GM12875 (cell line): ENCODE results near the gene TANGO6.

Experiments
- H3K4me3 ChIP-seq: one replicate; pipeline ENCODE4 v1.5.1; 2011; ENCODE audit warnings: low read depth, low read length, control low read depth
- CTCF ChIP-seq: IDR thresholded peaks from 2 replicates; pipeline ENCODE4 v1.5.1; 2011; ENCODE audit warnings: low read depth, mild to moderate bottlenecking, control low read depth, inconsistent platforms, low read length, moderate library complexity, borderline replicate concordance; ENCODE audit not compliant: insufficient read depth

TANGO6 gene

GRCh38 chr16:68909099-68909733 is 65.9 kb downstream of the TANGO6 start:
- no peak overlapping the region for H3K4me3 ChIP-seq
- no peak for TF ChIP-seq CTCF

- TF ChIP-seq CTCF = no peak
- no peak overlapping the region for H3K4me3 ChIP-seq
Measured at GRCh38 chr16:68910051-68910450, 66.7 kb downstream of the TANGO6 start.

- no peak for TF ChIP-seq CTCF
Measured at GRCh38 chr16:68915589-68915988, 72.3 kb downstream of the TANGO6 start.

GRCh38 chr16:68917541-68917940 is 74.2 kb downstream of the TANGO6 start:
- no peak for TF ChIP-seq CTCF
- no peak overlapping the region for H3K4me3 ChIP-seq

More at GRCh38 chr16:68915589-68915988, 72.3 kb downstream of the TANGO6 start:
- no peak overlapping the region for H3K4me3 ChIP-seq

- no peak overlapping the region for H3K4me3 ChIP-seq
- no peak for TF ChIP-seq CTCF
Measured at GRCh38 chr16:68920349-68920748, 77.0 kb downstream of the TANGO6 start.

- H3K4me3 ChIP-seq = no peak overlapping the region
- TF ChIP-seq CTCF = no peak
Measured at GRCh38 chr16:68921637-68922036, 78.3 kb downstream of the TANGO6 start.

GRCh38 chr16:68923116-68923515 is 79.8 kb downstream of the TANGO6 start:
- TF ChIP-seq CTCF = no peak
- no peak overlapping the region for H3K4me3 ChIP-seq
